ENCODE measurements around the gene ANAPC10.
"Not testable (repeated sequence)": the region's sequence is repeated elsewhere in the genome, so short reads cannot be mapped to it uniquely, and the experiment has no call there.

ANAPC10 gene, protein sequence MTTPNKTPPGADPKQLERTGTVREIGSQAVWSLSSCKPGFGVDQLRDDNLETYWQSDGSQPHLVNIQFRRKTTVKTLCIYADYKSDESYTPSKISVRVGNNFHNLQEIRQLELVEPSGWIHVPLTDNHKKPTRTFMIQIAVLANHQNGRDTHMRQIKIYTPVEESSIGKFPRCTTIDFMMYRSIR

DNA sequence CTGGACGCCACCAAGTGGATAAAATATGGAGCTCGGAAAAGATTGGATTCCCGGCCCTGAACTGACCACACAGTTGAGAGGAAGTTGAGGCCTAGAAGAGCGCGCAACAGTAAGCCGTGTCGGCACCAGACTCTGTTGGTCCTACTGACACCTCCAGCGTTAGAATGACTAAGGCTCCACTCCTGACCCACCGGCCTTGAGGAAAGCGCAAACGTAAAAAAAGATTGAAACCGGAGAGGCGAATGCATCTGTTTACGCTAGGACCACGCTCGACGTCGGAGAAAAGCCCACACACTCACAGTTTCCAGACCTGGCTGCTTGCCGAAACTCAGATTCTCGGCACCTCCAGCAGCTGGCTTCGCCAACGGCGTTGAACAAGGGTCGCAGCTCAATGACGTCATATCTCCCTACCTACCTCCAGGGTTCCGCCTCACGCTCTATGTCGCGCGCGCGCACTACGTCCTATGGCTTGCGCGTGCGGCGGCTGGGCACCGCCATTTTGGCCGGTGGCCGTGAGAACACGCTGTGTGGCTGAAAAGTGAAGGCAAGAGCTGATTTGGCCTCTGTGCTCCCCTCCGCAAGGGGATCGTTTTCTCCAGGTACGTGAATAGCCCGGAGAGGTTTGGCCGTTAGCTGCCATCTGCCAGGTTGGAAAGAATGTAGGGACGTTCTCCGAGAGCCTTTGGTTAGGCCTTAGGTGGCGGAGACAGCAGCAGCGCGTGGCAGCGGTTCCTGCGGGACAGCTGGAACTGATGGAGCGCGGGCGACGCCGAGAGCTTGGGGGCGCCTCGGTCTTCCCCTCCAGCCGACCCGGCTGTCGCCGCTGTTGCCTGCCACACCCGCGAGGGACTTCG lies at the start of gene ANAPC10, which contains the start of gene ABCE1:
Gene ANAPC10, minus strand, starts transcription at position 376 of the 854 bp plus-strand sequence. CDS start 2,097 bp downstream, outside the sequence.
Gene ABCE1, plus strand, starts transcription at position 491 of the 854 bp plus-strand sequence. CDS start 6,102 bp downstream, outside the sequence.
- peak; percentile 92 for DNase-seq (ENCODE audit: low spot score)

DNA sequence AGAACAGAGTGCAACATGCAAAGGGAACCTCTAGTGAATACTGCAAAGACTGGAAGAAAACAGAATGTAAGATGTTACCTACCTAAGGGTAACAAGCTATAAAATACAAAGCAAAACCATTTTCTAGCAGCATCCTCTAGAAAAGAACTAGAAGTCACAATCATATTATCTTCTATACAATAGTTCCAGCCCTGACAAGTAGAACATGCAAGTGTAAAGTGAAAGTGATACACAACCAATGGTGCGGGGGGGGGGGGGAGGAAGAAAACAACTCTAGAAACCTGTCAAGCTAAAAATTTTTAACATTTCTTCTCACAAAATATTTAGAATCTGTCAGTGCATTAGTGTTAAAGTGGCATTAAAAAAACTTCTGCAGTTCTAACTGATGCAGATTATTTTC lies 38.2 kb upstream of the ANAPC10 start:
- not testable (repeated sequence) for DNase-seq (ENCODE audit: low spot score)

GRCh38 chr4:145132511-145133098 lies 34.6 kb upstream of the ANAPC10 start:
- DNase-seq (ENCODE audit: low spot score), result peak; percentile 27

DNA sequence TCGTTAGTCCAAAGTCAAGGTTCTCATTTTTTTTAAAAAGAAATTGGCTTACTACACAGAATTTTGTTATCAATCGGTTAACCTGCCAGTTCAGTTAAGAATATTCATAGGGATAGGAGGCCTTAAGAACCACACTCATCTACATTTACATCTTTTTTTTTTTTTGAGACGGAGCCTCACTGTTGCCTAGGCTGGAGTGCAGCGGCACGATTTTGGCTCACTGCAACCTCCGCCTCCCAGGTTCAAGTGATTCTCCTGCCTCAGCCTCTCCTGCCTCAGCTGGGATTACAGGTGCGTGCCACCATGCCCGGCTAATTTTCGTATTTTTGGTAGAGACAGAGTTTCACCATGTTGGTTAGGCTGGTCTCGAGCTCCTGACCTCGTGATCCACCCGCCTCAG lies 33.9 kb upstream of the ANAPC10 start:
- no peak for DNase-seq (ENCODE audit: low spot score)

GRCh38 chr4:145130788-145131399 lies 32.9 kb upstream of the ANAPC10 start:
- no peak for DNase-seq (ENCODE audit: low spot score)

DNA sequence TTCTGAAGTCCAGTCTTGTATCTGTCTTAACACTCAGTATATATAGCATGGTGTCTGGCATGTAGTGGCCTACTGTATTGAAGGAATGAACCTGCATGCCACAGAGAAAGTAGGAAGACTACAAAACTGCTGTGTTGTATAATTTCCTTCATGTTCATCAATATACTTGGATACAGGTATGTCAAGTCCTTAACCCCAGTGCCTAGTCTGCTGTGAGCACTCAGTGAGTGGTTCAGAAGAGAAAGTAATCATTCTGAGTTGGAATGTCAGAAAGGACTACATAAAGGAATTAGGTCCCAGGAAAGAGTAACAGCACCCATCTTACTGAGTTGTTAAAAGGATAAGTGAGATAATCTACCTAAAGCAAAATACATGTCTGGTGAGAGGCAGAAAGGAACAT lies 32.1 kb upstream of the ANAPC10 start:
- no peak for DNase-seq (ENCODE audit: low spot score)

DNA sequence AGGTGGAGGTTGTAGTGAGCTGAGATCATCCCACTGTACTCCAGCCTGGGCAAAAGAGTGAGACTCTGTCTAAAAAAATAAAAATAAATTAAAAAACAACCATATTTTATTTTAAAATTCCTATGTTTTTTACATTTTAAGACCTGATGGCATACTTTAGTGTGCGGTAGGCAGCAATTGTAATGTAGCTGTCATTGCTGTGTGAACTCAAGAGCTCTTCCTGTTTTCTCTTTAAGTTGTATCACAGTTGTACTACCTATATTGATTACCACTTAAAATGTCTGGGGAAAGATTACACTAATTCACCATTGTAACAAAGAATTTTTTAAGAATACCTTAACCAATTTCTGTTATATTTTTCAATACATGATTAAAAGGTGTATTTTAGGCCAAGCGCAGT lies 27.4 kb upstream of the ANAPC10 start:
- no peak for DNase-seq (ENCODE audit: low spot score)

- DNase-seq (ENCODE audit: low spot score), result no peak
These were observed 10.1 kb upstream of the ANAPC10 start for GRCh38 chr4:145108128-145108527.

DNA sequence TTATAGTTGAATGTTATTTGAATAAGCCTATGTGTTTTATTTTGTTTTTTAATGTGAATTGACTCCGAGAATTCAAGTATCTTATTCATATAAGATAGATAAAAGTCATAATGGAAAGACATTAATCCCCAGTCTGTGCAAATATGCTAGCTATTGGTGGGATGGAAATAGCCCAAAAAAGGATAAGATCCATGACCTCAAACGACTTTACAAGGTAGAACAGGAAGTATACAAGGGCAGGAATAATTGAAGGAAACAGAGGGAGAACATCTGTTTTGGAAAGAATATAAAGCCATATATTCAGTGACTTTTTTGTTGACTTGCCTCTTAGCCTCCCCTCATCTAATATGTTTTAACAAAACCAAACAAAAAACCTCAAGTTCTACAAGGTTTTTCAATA lies 9.1 kb upstream of the ANAPC10 start:
- DNase-seq (ENCODE audit: low spot score), result no peak

- no peak for DNase-seq (ENCODE audit: low spot score)
These were observed 5.5 kb upstream of the ANAPC10 start for GRCh38 chr4:145103496-145103895.

DNA sequence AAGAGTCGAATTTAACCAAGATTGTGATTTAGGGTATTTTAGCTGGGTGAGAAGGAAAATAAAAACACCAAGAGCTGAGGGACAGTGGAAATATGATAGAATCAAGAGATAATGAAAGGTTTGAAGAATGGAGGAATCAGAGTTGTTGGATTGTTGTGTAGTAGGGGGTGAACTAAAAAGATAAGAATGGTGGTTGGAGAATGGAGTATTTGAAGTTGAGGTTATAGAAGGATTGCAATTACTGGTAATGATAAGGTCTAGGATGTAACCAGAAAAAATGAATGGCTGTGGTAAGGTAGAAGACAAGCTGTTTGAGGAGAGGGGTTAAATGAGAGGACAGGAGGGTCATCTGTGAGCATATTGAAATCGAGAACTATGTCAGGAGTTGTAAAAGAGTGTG lies 4.6 kb upstream of the ANAPC10 start:
- DNase-seq (ENCODE audit: low spot score), result no peak

DNA sequence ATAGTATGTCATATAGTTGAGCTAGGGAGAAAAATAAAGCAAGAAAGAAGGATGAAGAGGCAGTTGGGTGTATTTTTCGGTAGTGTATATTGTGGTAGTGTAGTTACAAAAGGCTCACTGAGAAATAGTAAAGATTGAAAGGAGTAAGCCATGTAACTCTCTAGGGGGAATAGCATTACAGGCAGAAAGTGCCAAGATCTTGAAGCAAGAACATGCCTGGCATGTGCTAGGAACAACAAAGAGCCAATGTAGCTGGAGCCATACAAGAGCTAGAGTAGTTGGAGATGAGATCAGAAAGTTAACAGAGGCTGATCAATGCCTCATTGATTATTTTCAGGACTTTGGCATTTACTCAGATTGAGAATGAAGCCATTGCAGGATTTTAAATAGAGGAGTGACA lies 3.1 kb upstream of the ANAPC10 start:
- no peak for DNase-seq (ENCODE audit: low spot score)

DNA sequence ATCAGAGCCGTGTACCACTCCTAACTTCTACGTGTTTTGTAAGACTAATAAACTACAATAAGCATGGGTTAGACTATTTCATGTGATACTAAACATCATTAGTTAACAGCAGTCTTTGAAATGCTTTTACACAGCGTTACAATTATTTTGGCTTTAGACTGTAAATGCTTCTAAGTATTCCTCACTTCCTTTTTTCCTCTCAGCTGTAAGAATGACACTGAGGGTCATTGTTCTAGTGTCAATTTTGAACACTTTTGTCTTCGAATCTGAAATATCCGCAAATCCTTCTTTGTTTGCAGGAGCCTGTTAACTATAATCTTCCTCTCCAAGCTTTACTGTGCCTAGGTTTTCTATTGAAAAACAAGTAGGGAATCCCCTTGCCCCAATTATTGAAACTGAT lies 1.7 kb upstream of the ANAPC10 start:
- peak; percentile 35 for DNase-seq (ENCODE audit: low spot score)

- peak; percentile 47 for DNase-seq (ENCODE audit: low spot score)
These were observed 660 bp upstream of the ANAPC10 start for GRCh38 chr4:145098675-145099037.

GRCh38 chr4:145097331-145097820 lies 620 bp downstream of the ANAPC10 start:
- no peak for DNase-seq (ENCODE audit: low spot score)

DNA sequence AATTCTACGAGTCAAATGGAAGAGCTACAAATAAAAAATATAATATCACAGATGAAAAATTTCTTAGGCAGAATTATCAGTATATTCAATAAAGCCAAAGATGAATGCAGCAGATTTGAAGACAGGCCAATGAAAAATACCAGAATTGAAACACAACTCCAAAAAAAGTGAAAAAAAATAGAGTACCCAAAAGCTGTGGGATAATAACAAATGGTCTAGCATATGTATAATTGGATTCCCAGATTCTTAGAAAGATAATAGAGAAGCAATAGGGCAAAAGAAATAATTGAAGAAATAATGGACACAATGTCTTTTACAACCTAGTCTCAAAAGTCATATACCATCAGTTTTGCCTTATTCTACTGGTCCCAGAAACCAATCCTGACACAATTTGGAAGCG lies 4.4 kb downstream of the ANAPC10 start:
- DNase-seq (ENCODE audit: low spot score), result no peak

DNA sequence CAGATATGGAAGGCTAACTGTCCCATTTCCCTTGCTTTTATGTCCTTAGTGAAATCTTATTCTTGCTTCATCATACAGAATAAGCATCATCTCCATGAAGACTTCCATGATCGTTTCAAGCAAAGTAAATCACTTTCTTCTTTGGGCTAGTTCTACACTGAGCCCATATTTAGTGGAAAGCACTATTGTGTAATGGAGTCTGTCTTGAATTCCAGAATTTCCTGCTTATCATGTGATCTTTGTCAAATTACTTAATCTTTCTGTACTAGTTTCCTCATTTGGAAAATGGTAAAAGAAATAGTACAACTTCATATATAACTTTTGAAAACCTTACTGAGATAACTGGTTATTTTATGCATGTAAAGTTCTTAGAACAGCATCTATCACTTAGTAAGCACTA lies 7.6 kb downstream of the ANAPC10 start:
- no peak for DNase-seq (ENCODE audit: low spot score)

DNA sequence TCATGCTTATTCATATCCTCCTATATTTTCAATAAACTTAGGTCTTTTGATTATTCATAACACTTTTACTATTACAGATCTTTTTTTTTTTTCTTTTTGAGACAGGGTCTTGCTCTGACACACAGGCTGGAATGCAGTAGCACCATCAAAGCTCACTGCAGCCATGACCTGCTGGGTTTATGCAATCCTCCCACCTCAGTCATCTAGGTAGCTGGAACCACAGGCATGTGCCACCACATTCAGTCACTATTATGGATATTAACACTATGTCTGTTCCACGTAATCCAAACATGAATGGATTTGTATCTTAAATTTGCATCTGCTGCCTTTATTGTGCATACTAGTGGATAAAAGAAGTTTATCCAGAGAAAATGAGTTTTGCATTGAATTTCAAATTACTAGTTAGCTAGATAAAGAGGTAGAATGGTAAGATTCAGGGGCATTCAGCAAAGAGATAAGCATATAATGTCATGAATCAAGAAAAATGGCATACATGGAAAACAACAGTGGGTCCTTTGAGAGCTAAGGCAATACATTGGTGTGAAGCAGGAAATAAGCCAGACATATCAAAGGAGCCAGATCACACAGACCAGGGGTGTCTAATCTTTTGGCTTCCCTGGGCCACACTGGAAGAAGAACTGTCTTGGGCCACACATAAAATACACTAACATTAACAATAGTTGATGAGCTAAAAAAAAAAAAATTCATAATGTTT lies 13.9 kb downstream of the ANAPC10 start:
- no peak for DNase-seq (ENCODE audit: low spot score)

DNA sequence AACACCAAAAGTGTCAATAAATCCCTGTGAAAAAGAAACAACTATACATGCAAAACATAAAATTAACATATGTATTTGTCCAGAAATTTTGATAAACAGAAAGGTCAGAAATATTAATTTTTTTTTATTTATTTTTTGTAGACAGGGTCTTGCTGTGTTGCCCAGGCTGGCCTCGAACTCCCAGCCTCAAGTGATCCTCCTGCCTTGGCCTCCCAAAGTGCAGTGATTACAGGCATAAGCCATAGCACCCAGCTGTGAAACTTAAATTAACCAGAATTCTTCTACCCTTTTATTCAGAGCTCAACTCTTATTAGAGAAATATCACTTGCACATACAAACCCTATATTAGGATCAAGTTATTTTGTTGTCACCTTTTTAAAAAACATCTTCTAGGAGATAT lies 16.2 kb downstream of the ANAPC10 start:
- no peak for DNase-seq (ENCODE audit: low spot score)

GRCh38 chr4:145076469-145076855 lies 21.5 kb downstream of the ANAPC10 start:
- no peak for DNase-seq (ENCODE audit: low spot score)

DNA sequence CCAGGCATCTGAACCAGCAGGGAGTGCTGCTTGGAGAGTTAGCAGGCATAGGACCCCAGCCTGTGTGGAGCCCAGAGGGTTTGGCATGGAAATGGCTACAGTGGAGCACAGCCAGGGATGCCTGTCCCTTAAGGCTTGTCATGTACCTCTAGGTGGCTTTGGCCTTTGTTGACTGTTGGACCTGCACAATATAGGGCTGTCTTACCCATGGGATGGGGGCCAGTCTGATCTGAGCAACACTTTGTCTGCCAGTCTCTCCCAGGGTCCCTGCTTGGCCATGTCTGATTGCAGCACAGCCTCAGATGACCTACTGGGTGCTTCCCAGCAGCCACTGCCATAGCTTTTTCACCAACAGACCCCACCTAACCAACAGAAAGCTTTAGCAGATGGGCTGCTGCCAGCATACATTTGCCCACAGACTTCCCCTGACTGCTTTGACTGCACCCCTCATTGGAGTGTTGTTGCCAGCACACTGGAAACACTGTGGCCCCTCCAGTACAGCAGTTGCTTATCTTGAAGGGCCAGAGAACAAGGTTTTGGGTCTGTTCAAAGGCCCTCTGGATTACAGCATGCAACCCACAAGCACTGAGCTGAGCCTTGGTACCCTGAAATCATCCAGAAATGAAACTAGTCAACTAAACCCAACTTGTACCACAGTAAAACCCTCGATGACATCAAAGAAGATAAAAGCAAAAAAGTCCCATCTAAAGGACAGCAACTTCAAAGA lies 22.1 kb downstream of the ANAPC10 start:
- DNase-seq (ENCODE audit: low spot score), result no peak
